NOMO-1 (cell line): ENCODE measurements around the gene WNT9B.

ENCODE experiments used
- DNase-seq, 2 experiments: peaks; one replicate each; lab custom pipeline; 2025; ENCODE audit not compliant: unreplicated experiment in 2 of 2; lab: John Stamatoyannopoulos, UW

Gene WNT9B

GRCh38 chr17:46851029-46851741 lies at the start of gene WNT9B:
TSS of gene WNT9B (plus strand) at chr17:46851583. CDS start at chr17:46851639, 56 bp downstream.
- no peak for DNase-seq

GRCh38 chr17:46802800-46803199 lies 48.6 kb upstream of the WNT9B start:
- no peak for DNase-seq

- no peak for DNase-seq
Measured at GRCh38 chr17:46803544-46803943, 47.8 kb upstream of the WNT9B start.

- DNase-seq, result no peak
Measured at GRCh38 chr17:46805771-46806170, 45.6 kb upstream of the WNT9B start.

GRCh38 chr17:46809110-46809571 lies 42.2 kb upstream of the WNT9B start:
- no peak for DNase-seq

- no peak for DNase-seq
Measured at GRCh38 chr17:46810837-46811236, 40.5 kb upstream of the WNT9B start.

GRCh38 chr17:46811978-46812583 lies 39.3 kb upstream of the WNT9B start:
- peak; percentile 35 to 45 for DNase-seq

GRCh38 chr17:46812624-46813318 lies 38.6 kb upstream of the WNT9B start:
- DNase-seq, result no peak

GRCh38 chr17:46813920-46814319 lies 37.5 kb upstream of the WNT9B start:
- DNase-seq, result no peak

- no peak for DNase-seq
Measured at GRCh38 chr17:46814446-46814845, 36.9 kb upstream of the WNT9B start.

GRCh38 chr17:46815474-46816353 lies 35.7 kb upstream of the WNT9B start:
- DNase-seq, result no peak

GRCh38 chr17:46817151-46817900 lies 34.1 kb upstream of the WNT9B start:
- DNase-seq, result no peak

- no peak for DNase-seq
Measured at GRCh38 chr17:46817901-46818209, 33.5 kb upstream of the WNT9B start.

GRCh38 chr17:46818316-46818928 lies 33.0 kb upstream of the WNT9B start, which contains the start of gene WNT3:
TSS of gene WNT3 (minus strand) at chr17:46818692. CDS start at chr17:46818597, 95 bp downstream.
- DNase-seq, result no peak

- DNase-seq, result peak in 1 of 2 experiments; percentile 7
Measured at GRCh38 chr17:46818929-46819859, 32.2 kb upstream of the WNT9B start.

- DNase-seq, result no peak
Measured at GRCh38 chr17:46819906-46820351, 31.5 kb upstream of the WNT9B start.

- no peak for DNase-seq
Measured at GRCh38 chr17:46820592-46821450, 30.6 kb upstream of the WNT9B start.
